Esophagus muscularis mucosa (tissue), 4 donors: ENCODE data around the gene FAM168B. TPM values are rescaled to one million over a fixed set of nuclear protein-coding genes. Genes with fewer than 3 reads are reported as not detected.

Experiments used
- DNase-seq: peaks from one replicate; pipeline ENCODE4 v3.0.0-alpha.2; 2017; ENCODE audit errors: extremely low spot score
- H3K27ac ChIP-seq, 4 donors: fragments of 200-600 bp; sonication (generic); replicated peaks in 1 of 4; 1 replicate in 3 of 4; 2 replicates in 1 of 4; pipeline ENCODE4 v1.5.1; 2016 to 2019; ENCODE audit warnings: mild to moderate bottlenecking in 1 of 4
- H3K27me3 ChIP-seq, 4 donors: fragments of 200-600 bp; sonication (generic); one replicate each; pipeline versions ENCODE4 v1.5.1 to v1.6.0; 2016 to 2019
- H3K36me3 ChIP-seq, 4 donors: fragments of 200-600 bp; sonication (generic); one replicate each; pipeline ENCODE4 v1.5.1; 2016 to 2019
- H3K4me1 ChIP-seq, 4 donors: fragments of 200-600 bp; sonication (generic); one replicate each; pipeline ENCODE4 v1.5.1; 2016 to 2019
- H3K4me3 ChIP-seq, 4 donors: fragments of 200-600 bp; sonication (generic); 1 replicate in 2 of 4; 2 replicates in 2 of 4; pipeline ENCODE4 v1.5.1; 2016 to 2019; ENCODE audit warnings: mild to moderate bottlenecking in 4 of 4, moderate library complexity in 1 of 4
- H3K9me3 ChIP-seq, 4 donors: fragments of 200-600 bp; sonication (generic); 1 replicate in 3 of 4; 2 replicates in 1 of 4; pipeline ENCODE4 v1.5.1; 2016 to 2019
- CTCF ChIP-seq, 3 experiments: fragments of 200-600 bp in 2 of 3; fragments of 450-650 bp in 1 of 3; sonication (generic) in 2 of 3; IDR thresholded peaks; one replicate each; pipeline ENCODE4 v1.5.1; 2017 to 2019; ENCODE audit warnings: antibody characterized with exemption in 3 of 3, mild to moderate bottlenecking in 2 of 3, moderate library complexity in 1 of 3
- EP300 ChIP-seq: sonication (generic); formaldehyde crosslinking; IDR thresholded peaks from one replicate; pipeline ENCODE4 v1.6.1; 2017; ENCODE audit warnings: antibody characterized with exemption
- POLR2A ChIP-seq: fragments of 450-650 bp; IDR thresholded peaks from one replicate; pipeline ENCODE4 v1.6.1; 2017; ENCODE audit warnings: antibody characterized with exemption, moderate library complexity, mild to moderate bottlenecking, low read depth
- POLR2AphosphoS5 ChIP-seq, 2 donors: sonication (generic); formaldehyde crosslinking; IDR thresholded peaks; one replicate each; pipeline ENCODE4 v1.6.1; 2017; ENCODE audit warnings: antibody characterized with exemption in 2 of 2
- WGBS: methylation state at CpG from one replicate; pipeline ENCODE4 v1.1.5; 2018; 5-methylcytosine and 5-hydroxymethylcytosine counted together
- intact Hi-C: fragments of 100-400 bp; cut with DNase I; formaldehyde crosslinking; loops from one replicate; pipeline ENCODE4 v1.15.1; 2023
- total RNA-seq, 4 donors: library from RNA; depleted of rRNA; stranded (reverse); fragments of >200 nt; gene quantifications; one replicate each; pipeline versions ENCODE4 v1.1.0 to v1.2.1, GENCODE V29; 2016

Gene FAM168B
- total RNA-seq, 4 donors from 2014 or later: 155 to 193 (median 182) TPM

DNA sequence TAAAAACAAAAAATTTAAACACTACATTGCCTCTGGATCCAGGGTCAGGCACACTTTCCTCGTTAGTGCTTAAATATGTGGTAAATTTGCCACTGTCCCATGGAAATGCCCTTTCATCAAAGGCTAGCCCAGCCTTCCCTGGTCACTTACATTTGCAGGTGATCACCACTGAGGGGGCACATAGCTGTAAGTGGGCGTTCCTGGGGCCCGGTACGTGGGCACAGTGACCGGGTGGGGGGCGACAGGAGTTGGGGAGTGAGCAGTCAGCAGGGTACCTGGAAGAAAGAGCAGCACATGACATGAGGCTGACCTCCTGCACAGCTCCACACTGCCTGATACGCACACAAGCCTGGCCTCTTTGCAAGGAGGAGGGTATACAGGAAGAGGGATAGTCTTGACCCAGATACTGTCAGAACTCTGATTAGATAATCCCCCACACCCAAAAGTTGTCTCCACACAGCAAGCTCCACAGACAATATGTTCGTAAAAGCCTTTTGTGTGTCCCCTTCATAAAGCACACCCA is 40.5 kb downstream of the FAM168B start:
- Histone ChIP-seq H3K27ac (no peak overlapping the region), H3K27me3 (no peaks in the 10 kb centered on the region), H3K4me1 (peaks cover 13 to 28% (median 26%) of the 10 kb centered on the region in 4 donors), H3K4me3 (no peak overlapping the region), H3K36me3 (peaks cover 37 to 100% (median 88%) of the 10 kb centered on the region in 4 donors), H3K9me3 (no peaks in the 10 kb centered on the region)
- DNase-seq: no peak
- intact Hi-C loops: no loop called here
- WGBS: 92% methylated on average over 8 of the region's 8 CpGs
- TF ChIP-seq POLR2A: no peak

DNA sequence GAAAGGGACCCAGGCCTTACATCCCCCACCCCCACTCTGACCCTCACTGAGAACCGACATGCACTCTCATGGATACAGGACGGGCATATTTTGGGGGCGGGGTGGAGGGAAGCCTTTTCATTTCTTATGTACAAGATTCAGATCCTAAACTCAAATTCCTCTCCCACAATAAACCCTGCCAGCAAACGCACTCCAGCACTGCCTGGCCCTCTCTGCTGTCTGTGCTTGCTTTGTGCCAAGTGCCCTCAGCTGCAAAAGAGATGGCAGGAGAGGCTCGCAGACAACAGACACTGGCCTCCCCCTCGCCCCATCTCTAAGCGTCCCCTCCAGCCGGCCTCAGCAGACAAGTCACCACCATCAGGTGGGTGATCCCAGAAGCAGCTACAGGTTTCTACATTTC is 42.4 kb downstream of the FAM168B start:
- Histone ChIP-seq H3K4me1 (peaks cover 4 to 17% (median 10%) of the 10 kb centered on the region in 4 donors), H3K27me3 (no peaks in the 10 kb centered on the region), H3K27ac (no peak overlapping the region), H3K4me3 (no peak overlapping the region), H3K9me3 (no peaks in the 10 kb centered on the region), H3K36me3 (peaks cover 49 to 100% (median 96%) of the 10 kb centered on the region in 4 donors)
- 97% methylated on average over 7 of the region's 8 CpGs for WGBS
- TF ChIP-seq EP300: no peak
- no peak for DNase-seq
- intact Hi-C loops: no loop called here

GRCh38 chr2:131049150-131049718 is 44.0 kb downstream of the FAM168B start:
- H3K27ac ChIP-seq: no peak overlapping the region
- no peaks in the 10 kb centered on the region for H3K9me3 ChIP-seq
- intact Hi-C loops: no loop called here
- WGBS: 90% methylated on average over 7 of the region's 7 CpGs
- TF ChIP-seq CTCF (IDR thresholded peaks at IDR 0.05) (no peak), POLR2AphosphoS5 (IDR thresholded peaks at IDR 0.05) (no peak), POLR2A (no peak)
- H3K27me3 ChIP-seq: no peaks in the 10 kb centered on the region
- peaks cover 0 to 7% (median 0%) of the 10 kb centered on the region in 4 donors for H3K4me1 ChIP-seq
- peaks cover 42 to 98% (median 84%) of the 10 kb centered on the region in 4 donors for H3K36me3 ChIP-seq
- DNase-seq: no peak
- no peak overlapping the region for H3K4me3 ChIP-seq

GRCh38 chr2:131048641-131049040 is 44.6 kb downstream of the FAM168B start:
- H3K27me3 ChIP-seq: no peaks in the 10 kb centered on the region
- no peak overlapping the region for H3K4me3 ChIP-seq
- H3K9me3 ChIP-seq: no peaks in the 10 kb centered on the region
- peaks cover 42 to 98% (median 78%) of the 10 kb centered on the region in 4 donors for H3K36me3 ChIP-seq
- no peak for TF ChIP-seq POLR2AphosphoS5 (IDR thresholded peaks at IDR 0.05)
- WGBS: 100% methylated on average over 3 of the region's 6 CpGs
- intact Hi-C loops: no loop called here
- DNase-seq: no peak
- H3K27ac ChIP-seq: no peak overlapping the region
- H3K4me1 ChIP-seq: peaks cover 0 to 7% (median 0%) of the 10 kb centered on the region in 4 donors

DNA sequence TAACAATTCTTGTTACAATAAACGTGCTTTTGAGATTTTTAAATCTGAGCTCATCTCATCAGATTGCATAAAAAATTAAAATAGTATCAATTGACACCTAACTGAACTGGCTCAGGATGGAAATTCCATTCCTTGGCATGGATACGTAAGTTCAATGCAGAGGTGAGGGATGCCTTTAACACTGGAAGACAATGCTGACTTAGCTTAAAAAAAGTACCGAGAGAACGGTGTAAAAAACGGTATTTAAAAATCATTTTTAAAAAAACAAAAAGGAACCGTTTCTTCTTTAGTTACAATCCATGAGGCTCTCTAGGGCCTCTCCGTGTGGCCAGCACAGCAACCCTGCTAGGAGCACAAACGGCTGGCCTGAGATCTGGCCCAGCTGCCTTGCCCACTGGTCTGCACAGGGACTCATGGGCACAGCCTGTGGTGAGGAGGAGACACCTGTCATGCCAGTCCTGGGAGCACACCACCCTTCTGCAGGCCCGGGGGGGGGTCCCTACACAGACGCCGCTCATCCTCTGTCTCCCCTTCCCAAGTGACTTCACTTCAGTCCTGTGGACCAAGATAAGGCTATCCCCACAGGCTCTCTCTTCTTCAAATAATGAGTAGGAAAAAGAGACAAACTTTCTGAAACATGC is 45.2 kb downstream of the FAM168B start:
- peaks cover 0 to 7% (median 0%) of the 10 kb centered on the region in 4 donors for H3K4me1 ChIP-seq
- no peak overlapping the region for H3K4me3 ChIP-seq
- 85% methylated on average over 11 of the region's 11 CpGs for WGBS
- no peak for DNase-seq
- H3K27me3 ChIP-seq: no peaks in the 10 kb centered on the region
- intact Hi-C loops: no loop called here
- H3K27ac ChIP-seq: no peak overlapping the region
- no peaks in the 10 kb centered on the region for H3K9me3 ChIP-seq
- TF ChIP-seq POLR2AphosphoS5 (IDR thresholded peaks at IDR 0.05) (no peak), CTCF (IDR thresholded peaks at IDR 0.05) (no peak), POLR2A (no peak), EP300 (no peak)
- peaks cover 42 to 98% (median 73%) of the 10 kb centered on the region in 4 donors for H3K36me3 ChIP-seq

GRCh38 chr2:131046918-131047652 is 46.2 kb downstream of the FAM168B start:
- DNase-seq: no peak
- no peak for TF ChIP-seq POLR2AphosphoS5 (IDR thresholded peaks at IDR 0.05)
- no peak for TF ChIP-seq POLR2A
- no peak for TF ChIP-seq EP300
- TF ChIP-seq CTCF (IDR thresholded peaks at IDR 0.05): no peak
- Histone ChIP-seq H3K4me1 (peaks cover 0 to 7% (median 0%) of the 10 kb centered on the region in 4 donors), H3K4me3 (no peak overlapping the region), H3K9me3 (no peaks in the 10 kb centered on the region), H3K27ac (no peak overlapping the region), H3K27me3 (no peaks in the 10 kb centered on the region), H3K36me3 (peaks cover 34 to 95% (median 66%) of the 10 kb centered on the region in 4 donors)
- intact Hi-C loops: no loop called here
- WGBS: 84% methylated on average over 17 of the region's 18 CpGs
